Eye (tissue), 1 donor: ENCODE results near the gene EFNA1.
A peak's percentile ranks its signal among the peaks of the same experiment; 100 is the strongest.

Experiments used
- DNase-seq: peaks from one replicate; pipeline ENCODE4 v3.0.0-alpha.2; 2015

Gene EFNA1

DNA sequence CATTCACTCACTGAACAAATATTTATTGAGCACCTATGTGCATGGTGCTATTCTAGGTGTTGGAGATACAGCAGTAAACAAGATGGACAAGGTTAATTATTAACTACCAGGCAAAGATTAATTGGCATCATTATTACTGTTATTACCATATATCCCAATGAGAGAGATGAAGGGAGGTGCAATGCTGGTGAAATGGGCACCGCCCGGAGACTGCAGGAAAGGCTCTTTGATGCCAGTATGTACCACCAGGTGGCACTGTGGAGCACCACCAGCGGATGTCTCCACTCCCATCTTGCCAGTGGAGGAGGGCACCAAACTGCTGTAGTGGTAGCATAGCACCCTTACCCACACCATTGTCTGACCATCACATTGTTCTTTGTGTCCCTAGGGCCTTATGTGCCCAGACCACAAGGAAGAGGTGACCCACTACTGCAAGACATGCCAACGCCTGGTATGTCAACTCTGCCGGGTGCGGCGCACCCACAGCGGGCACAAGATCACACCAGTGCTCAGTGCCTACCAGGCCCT is 48.9 kb downstream of the EFNA1 start:
- peak; percentile 91 for DNase-seq

DNA sequence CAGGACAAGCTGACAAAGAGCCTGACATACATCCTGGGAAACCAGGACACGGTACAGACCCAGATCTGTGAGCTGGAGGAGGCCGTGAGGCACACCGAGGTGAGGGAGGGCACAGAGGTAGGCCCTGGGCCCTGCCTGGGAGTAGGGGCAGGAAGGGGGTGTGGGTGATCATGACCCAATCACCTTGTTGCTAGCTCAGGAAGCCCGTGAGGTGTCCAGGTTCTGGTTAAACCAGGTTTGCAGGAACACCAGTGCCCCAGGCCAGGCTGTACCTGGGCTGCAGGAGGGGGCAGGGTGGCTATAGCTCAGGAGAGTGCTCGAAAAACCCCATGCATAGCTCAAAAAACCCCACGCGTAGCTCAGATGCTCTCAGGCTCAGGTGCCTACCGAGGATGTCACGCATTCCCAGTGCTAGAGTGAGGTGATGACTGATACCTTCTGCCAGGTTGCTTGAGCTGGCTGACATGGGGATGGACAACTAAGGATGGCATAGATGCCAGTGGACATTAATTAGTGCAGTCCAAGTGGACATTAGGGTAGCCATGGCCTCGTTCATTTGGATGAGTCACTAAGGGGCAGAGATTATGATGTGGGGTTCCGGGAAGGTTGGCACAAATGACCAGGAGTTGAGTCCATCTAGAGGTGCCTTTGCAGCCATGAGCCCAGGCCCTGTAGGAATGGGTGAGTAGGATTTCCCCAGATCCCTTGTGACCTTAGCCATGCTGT is 49.7 kb downstream of the EFNA1 start:
- DNase-seq = no peak

DNA sequence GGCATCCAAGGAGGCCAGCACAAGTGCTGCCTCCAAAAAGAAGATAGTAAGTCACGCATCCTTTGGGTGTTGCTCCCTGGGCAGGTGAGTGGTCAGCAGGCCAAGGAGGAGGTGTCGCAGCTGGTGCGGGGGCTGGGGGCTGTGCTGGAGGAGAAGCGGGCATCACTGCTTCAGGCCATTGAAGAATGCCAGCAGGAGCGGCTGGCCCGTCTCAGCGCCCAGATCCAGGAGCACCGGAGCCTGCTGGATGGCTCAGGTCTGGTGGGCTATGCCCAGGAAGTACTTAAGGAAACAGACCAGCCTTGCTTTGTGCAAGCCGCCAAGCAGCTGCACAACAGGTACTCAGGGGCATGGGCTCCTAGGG is 50.2 kb downstream of the EFNA1 start:
- no peak for DNase-seq

DNA sequence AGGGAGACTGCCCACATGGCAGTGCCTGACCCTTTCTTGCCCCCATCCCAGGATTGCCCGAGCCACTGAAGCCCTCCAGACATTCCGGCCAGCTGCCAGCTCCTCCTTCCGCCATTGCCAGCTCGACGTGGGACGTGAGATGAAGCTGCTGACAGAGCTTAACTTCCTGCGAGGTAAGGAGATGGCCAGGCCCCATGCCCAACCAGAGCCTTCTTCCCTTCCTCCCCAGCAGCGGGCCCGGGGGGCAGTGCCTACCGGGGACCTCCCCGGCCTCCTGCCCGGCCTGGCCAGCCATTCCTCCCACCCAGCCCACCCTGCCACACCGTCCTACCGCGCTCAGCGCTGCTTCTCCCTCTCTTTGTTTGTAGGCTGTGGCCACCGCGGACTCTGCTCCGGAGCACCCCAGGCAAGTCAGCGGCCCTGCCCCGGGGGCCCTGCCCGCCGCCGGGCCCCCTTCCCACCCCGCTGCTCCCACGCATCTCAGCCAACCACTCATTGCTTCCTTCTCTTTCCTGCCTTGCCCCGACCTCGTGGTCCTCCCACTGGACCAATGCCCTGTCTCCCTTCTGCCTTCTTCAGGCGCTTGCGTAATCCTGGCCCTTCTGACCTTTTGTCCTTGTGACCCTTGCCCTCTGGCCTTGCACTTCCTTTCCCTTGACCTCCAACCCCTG is 50.9 kb downstream of the EFNA1 start:
- no peak for DNase-seq

DNA sequence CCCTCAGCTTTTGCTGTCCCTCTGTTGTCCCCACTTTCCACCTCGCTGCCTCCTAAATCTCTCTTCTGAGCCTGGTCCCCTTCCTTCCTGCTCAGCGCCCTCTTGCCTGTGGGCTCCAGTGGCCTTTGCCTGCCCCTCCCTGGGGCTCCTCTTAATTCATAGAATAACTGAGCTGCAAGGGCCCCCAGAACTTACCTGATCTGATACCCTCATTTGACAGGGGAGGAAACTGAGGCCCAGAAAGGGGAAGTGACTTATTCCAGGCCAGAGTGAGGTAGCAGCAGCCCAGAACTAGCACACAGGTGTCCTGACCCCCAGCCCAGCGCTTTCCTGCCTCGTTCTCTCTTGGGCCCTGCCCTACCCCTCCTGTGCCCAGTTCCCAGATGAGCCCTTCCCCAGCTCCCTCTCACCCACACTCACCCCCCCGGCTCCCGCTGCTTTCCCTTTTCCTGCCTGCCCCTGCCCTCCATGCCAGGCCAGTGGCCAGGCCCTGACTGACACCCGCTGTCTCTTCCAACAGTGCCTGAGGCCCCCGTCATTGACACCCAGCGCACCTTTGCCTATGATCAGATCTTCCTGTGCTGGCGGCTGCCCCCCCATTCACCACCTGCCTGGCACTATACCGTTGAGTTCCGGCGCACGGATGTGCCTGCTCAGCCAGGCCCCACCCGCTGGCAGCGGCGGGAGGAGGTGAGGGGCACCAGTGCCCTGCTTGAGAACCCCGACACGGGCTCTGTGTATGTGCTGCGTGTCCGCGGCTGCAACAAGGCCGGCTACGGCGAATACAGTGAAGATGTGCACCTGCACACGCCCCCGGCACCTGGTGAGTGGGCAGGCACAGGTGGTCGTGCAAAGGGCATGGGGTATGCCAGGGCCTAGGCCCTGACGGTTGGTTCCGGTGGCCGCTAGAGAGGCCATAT is 51.7 kb downstream of the EFNA1 start:
- no peak for DNase-seq

DNA sequence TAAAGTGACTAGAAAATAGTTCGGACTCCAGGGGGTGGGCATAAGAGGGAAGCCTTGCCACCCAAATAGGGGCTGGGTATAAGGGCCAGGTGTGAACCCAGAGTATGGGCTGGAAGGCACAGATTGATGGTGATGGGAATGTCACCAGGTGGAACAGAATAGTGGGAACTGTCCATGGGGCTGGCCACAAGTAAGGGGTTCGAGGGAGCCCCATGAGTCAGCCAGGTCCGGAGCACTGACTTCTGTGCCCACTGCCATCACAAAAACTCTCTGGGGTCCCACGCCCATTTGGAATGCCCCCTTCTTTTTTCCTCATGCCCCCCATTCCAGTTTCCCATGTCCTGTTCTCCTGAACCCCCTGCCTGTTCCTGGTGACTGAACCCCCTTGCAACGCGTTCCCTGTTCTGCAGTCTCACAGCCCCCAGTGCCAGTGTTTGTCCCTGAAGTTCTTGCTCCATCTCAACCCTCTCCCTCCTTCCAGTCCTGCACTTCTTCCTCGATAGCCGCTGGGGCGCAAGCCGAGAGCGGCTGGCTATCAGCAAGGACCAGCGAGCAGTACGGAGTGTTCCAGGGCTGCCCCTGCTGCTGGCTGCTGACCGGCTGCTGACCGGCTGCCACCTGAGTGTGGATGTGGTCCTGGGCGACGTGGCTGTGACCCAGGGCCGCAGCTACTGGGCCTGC is 53.8 kb downstream of the EFNA1 start:
- DNase-seq = no peak

DNA sequence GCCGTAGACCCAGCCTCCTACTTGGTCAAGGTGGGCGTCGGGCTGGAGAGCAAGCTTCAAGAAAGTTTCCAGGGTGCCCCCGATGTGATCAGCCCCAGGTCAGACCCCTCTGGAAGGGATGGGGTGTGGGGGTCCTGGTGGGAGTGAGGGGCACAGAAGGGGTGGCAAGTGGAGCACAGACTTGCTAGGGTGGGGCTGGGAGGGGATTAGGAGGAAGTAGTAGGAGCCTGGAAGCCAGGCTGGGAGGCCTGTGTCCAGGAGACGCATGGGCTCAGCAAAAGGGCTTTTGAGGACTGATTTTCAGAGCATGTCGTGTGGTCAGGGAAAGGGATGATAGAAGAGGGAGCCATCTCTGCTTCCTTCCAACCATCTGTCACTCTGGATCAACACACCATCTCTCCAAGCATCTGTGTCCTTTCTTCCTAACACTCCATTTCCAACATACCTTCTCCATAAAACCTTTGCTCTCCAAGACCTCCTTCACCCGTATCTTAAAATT is 54.4 kb downstream of the EFNA1 start:
- no peak for DNase-seq

DNA sequence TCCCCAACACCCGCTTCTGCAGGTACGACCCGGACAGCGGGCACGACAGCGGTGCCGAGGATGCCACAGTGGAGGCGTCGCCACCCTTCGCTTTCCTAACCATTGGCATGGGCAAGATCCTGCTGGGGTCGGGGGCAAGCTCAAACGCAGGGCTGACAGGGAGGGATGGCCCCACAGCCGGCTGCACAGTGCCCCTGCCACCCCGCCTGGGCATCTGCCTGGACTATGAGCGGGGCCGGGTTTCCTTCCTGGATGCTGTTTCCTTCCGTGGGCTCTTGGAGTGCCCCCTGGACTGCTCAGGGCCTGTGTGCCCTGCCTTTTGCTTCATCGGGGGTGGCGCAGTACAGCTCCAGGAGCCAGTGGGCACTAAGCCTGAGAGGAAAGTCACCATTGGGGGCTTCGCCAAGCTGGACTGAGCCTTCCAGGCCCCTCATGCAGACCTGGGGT is 56.1 kb downstream of the EFNA1 start:
- DNase-seq = no peak

DNA sequence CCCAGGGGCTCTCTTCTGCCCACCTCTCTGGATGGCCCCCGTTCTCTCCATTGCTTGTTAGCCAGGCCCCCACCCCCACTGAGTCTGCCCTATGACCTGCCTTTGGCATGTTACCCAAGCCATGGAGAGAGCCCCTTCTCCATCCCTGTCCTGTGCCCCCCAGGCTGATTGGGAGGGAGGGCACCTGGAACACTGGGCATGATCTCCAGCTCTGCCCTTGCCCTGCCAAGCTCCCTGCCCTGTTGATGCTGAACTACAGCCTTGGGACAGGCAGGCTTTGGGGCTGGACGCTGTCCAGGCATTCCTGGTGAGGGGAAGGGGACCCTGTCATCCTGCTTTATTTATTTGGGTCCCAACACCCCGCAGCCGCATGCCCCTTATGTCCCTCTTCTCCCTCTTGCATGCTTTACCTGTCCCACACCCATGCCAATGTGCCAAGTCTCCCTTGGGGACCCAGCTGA is 56.7 kb downstream of the EFNA1 start:
- no peak for DNase-seq
